ENCODE results near the gene DNAJC7. TPM values are rescaled to one million over a fixed set of nuclear protein-coding genes. Genes with fewer than 3 reads are reported as not detected.
"Not testable (repeated sequence)": the region's sequence is repeated elsewhere in the genome, so short reads cannot be mapped to it uniquely, and the experiment has no call there.

The DNAJC7 gene
- total RNA-seq, 6 experiments from 2014 or later, result 85.0 to 115 (median 100) TPM

DNA sequence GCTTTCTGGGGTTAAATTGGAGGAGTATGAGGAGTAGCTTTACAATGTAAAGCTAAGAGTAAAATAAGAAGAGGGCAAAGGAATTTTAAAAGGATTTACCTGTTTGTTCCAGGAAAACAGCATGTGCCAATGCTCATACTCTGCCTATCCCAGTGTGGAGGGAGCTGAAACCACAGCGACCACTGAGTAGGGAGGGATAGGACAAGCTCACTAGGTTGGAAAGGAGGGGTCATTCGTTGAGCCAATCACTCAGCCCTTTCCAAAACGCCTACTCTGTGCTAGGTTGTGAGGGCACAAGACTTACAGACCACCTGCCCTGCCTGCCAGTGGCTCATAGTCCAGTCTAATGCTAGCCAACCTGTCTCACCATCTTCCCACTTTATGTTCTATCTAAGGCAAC, 1.1 kb upstream of the DNAJC7 start:
- TF ChIP-seq, protein P1, sequence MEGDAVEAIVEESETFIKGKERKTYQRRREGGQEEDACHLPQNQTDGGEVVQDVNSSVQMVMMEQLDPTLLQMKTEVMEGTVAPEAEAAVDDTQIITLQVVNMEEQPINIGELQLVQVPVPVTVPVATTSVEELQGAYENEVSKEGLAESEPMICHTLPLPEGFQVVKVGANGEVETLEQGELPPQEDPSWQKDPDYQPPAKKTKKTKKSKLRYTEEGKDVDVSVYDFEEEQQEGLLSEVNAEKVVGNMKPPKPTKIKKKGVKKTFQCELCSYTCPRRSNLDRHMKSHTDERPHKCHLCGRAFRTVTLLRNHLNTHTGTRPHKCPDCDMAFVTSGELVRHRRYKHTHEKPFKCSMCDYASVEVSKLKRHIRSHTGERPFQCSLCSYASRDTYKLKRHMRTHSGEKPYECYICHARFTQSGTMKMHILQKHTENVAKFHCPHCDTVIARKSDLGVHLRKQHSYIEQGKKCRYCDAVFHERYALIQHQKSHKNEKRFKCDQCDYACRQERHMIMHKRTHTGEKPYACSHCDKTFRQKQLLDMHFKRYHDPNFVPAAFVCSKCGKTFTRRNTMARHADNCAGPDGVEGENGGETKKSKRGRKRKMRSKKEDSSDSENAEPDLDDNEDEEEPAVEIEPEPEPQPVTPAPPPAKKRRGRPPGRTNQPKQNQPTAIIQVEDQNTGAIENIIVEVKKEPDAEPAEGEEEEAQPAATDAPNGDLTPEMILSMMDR (IDR thresholded peaks at IDR 0.05), result no peak
- Mint-ChIP-seq H3K9me3 (no peaks in the 10 kb centered on the region), H3K27ac (peak overlapping the region; percentile 97), H3K4me1 (ENCODE audit: low read depth) (peaks cover 48% of the 10 kb centered on the region), H3K27me3 (ENCODE audit: insufficient read depth) (no peaks in the 10 kb centered on the region), H3K36me3 (ENCODE audit: low read depth) (peaks cover 34% of the 10 kb centered on the region), H3K4me3 (peak overlapping the region; percentile 97)
- no peak for DNase-seq

DNA sequence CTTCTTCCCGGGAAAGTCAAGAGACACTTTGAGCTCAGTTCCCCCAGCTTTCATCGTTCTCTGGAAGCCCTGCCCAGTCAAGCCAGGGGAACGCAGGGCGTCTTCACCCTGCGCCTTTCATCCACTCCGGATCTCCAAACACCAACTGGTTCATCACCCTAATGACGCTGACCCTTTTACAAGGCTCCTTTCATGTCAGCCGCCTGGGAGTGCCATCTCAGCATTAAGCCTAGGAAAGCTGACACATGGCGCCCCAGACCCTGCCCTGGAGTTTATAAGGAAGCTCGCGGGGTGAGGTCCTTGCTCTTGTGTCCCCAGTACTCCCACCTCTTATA, 594 bp upstream of the DNAJC7 start:
- Mint-ChIP-seq H3K36me3 (ENCODE audit: low read depth) (peaks cover 37% of the 10 kb centered on the region), H3K9me3 (no peaks in the 10 kb centered on the region), H3K27me3 (ENCODE audit: insufficient read depth) (no peaks in the 10 kb centered on the region), H3K4me3 (peak overlapping the region; percentile 97), H3K27ac (peak overlapping the region; percentile 97), H3K4me1 (ENCODE audit: low read depth) (peaks cover 53% of the 10 kb centered on the region)
- TF ChIP-seq, protein P1 (IDR thresholded peaks at IDR 0.05), result no peak
- DNase-seq, result no peak

DNA sequence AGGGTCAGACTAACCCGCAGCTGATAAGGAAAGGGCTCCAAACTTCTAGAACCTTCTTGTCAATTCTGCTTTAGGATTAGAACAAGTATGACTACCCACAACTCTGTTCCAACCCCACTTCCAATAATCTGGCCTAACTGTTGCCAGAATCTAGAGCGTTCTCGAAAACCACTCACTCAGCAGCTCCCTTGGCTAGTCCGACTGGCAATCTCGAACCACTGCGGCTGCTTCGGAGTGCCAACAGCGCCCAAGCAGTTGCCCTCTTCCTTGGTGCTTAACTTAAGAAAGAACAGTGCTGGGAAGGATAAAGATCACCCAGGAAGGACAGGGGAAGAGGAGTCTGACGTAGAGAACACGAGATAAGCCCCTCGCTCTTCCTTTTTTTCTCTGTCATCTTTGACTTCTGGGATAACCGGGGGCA, 818 bp downstream of the DNAJC7 start:
- peak; percentile 15 for DNase-seq
- Mint-ChIP-seq H3K27ac (peak overlapping the region; percentile 97), H3K4me1 (ENCODE audit: low read depth) (peaks cover 64% of the 10 kb centered on the region), H3K27me3 (ENCODE audit: insufficient read depth) (no peaks in the 10 kb centered on the region), H3K4me3 (peak overlapping the region; percentile 97), H3K36me3 (ENCODE audit: low read depth) (peaks cover 43% of the 10 kb centered on the region), H3K9me3 (no peaks in the 10 kb centered on the region)
- TF ChIP-seq, protein P1 (IDR thresholded peaks at IDR 0.05), result no peak

DNA sequence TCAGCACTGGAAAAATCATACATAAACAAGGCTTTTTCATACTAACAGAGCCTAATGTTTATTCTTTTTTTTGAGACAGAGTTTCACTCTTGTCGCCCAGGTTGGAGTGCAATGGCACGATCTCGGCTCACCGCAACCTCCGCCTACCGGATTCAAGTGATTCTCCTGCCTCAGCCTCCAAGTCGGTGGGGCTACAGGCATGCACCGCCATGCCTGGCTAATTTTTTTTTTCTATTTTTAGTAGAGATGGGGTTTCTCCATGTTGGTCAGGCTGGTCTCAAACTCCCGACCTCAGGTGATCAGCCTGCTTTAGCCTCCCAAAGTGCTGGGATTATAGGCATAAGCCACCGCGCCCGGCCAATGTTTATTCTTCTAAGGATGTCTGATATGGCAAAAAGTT, 3.5 kb downstream of the DNAJC7 start:
- not testable (repeated sequence) for H3K9me3 Mint-ChIP-seq, H3K4me3 Mint-ChIP-seq
- H3K27ac Mint-ChIP-seq, result peak overlapping the region; percentile 78

DNA sequence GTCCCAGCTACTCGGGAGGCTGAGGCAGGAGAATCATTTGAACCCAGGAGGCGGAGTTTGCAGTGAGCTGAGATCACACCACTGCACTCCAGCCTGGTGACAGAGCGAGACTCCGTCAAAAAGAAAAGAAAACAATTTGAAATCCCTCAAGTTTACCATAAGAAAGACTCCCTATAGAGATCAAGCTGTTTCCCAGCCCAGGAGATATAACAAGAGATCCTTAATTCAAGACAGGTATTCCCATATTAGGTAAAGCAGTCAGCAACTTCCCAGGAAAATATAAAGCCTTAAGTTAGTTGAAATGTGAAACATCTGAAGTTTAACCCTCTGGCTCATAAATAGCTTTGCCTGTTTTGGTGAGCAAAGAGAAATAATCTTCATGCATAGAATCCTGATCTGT, 4.9 kb downstream of the DNAJC7 start:
- not testable (repeated sequence) for DNase-seq; H3K27me3 Mint-ChIP-seq (ENCODE audit: insufficient read depth); H3K4me3 Mint-ChIP-seq; H3K9me3 Mint-ChIP-seq
- Mint-ChIP-seq H3K36me3 (ENCODE audit: low read depth) (peaks cover 37% of the 10 kb centered on the region), H3K4me1 (ENCODE audit: low read depth) (peaks cover 63% of the 10 kb centered on the region), H3K27ac (peak overlapping the region; percentile 89)

More for the DNA sequence above, 3.5 kb downstream of the DNAJC7 start:
- peaks cover 72% of the 10 kb centered on the region for H3K4me1 Mint-ChIP-seq (ENCODE audit: low read depth)
- DNase-seq; H3K27me3 Mint-ChIP-seq (ENCODE audit: insufficient read depth): not testable (repeated sequence)
- H3K36me3 Mint-ChIP-seq (ENCODE audit: low read depth), result peaks cover 37% of the 10 kb centered on the region

DNA sequence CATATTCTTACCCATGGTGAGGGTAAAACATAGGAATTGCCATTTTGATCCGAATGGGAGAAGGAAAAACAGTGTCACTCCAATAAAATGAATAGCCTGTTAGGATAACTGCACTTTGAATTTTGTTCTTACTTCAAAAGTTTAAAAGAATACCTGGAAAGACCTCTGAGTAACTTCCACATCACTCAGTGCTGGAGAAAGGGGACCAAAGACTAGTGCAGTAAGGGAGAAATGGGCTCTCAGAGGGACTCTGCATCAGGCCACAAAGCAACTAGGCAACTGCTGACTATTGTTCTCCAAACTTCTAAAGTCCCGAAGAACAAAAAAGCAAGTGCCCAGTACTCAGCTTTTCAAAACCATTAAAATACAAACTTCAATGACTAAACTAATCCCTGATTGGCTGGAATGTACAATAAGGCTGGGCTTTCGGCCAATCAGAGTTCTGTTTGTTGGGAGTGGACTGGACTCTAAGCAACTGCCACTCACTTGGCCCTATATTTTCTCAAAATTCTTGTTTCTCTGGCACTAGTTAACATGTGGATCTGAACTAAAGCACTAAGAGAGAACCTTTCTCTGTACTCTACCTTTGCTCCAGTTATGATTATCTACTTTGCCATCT, 6.2 kb downstream of the DNAJC7 start:
- Mint-ChIP-seq H3K27me3 (ENCODE audit: insufficient read depth) (no peaks in the 10 kb centered on the region), H3K4me3 (peak overlapping the region; percentile 76), H3K36me3 (ENCODE audit: low read depth) (peaks cover 29% of the 10 kb centered on the region), H3K4me1 (ENCODE audit: low read depth) (peaks cover 67% of the 10 kb centered on the region), H3K9me3 (no peaks in the 10 kb centered on the region), H3K27ac (peak overlapping the region; percentile 89)
- TF ChIP-seq, protein P1 (IDR thresholded peaks at IDR 0.05), result no peak
- DNase-seq, result peak; percentile 41

DNA sequence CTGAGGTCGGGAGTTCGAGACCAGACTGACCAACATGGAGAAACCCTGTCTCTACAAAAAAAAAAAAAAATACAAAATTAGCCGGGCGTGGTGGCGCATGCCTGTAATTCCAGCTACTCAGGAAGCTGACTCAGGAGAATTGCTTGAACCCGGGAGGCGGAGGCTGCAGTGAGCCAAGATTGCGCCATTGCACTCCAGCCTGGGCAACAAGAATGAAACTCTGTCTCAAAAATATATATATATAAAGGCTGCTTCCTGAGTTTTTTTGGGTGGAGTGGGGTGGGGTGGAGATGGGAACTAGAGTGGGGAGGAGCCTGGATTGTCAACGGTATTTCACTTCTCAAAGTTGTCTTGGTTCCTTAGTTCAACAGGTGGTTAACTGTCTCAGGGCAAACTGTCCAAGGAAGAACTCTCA, 7.0 kb downstream of the DNAJC7 start:
- Mint-ChIP-seq H3K27ac (peak overlapping the region; percentile 89), H3K4me1 (ENCODE audit: low read depth) (peaks cover 64% of the 10 kb centered on the region), H3K4me3 (peak overlapping the region; percentile 76), H3K36me3 (ENCODE audit: low read depth) (peaks cover 25% of the 10 kb centered on the region)
- not testable (repeated sequence) for H3K9me3 Mint-ChIP-seq; H3K27me3 Mint-ChIP-seq (ENCODE audit: insufficient read depth)
- peak; percentile 66 for DNase-seq
